OCI-LY7 (cell line): ENCODE data around the gene AGBL4. TPM values are rescaled to one million over a fixed set of nuclear protein-coding genes. Genes with fewer than 3 reads are reported as not detected.

Source experiments
- BruUV-seq: library from RNA; stranded (reverse); fragments of 400-500 nt; replicated peaks from 2 replicates; lab custom pipeline; 2021; lab: Mats Ljungman, UMichigan
- CTCF ChIA-PET: fragments of 300-600 bp; sonication (Branson Sonifier 250); formaldehyde crosslinking; loops from one replicate; lab custom pipeline; 2022; ENCODE audit warnings: antibody characterized with exemption; ENCODE audit not compliant: unreplicated experiment; lab: Charles Lee
- POLR2A ChIA-PET: fragments of 300-600 bp; sonication (Branson Sonifier 250); formaldehyde crosslinking; loops from one replicate; lab custom pipeline; 2022; ENCODE audit warnings: antibody characterized with exemption; lab: Charles Lee
- DNase-seq: peaks from one replicate; pipeline ENCODE4 v3.0.0-alpha.2; 2015; ENCODE audit warnings: low spot score
- H2AFZ ChIP-seq: fragments of 200-600 bp; sonication (generic), shearing (Covaris generic); 2 replicates; pipeline ENCODE4 v1.6.1; 2014; ENCODE audit warnings: mild to moderate bottlenecking, antibody characterized with exemption, low read length, moderate library complexity
- H3K27ac ChIP-seq: fragments of 200-600 bp; sonication (generic); 2 replicates; pipeline ENCODE4 v1.5.1; 2014; ENCODE audit warnings: mixed run types, low read depth, mild to moderate bottlenecking, moderate library complexity, low read length, inconsistent platforms; ENCODE audit not compliant: poor library complexity, severe bottlenecking
- H3K36me3 ChIP-seq: fragments of 200-600 bp; sonication (generic); 2 replicates; pipeline ENCODE4 v1.6.1; 2014; ENCODE audit warnings: mild to moderate bottlenecking, antibody characterized with exemption, low read length, moderate library complexity, mixed read lengths; ENCODE audit not compliant: insufficient read depth
- H3K4me1 ChIP-seq: fragments of 200-600 bp; sonication (generic); 2 replicates; pipeline ENCODE4 v1.5.1; 2014; ENCODE audit warnings: mild to moderate bottlenecking, low read length; ENCODE audit not compliant: insufficient read depth, poor library complexity, severe bottlenecking
- H3K4me2 ChIP-seq: fragments of 200-600 bp; sonication (generic); 2 replicates; pipeline ENCODE4 v1.6.1; 2014; ENCODE audit warnings: mild to moderate bottlenecking, low read length
- H3K4me3 ChIP-seq: fragments of 200-600 bp; sonication (generic); 2 replicates; pipeline ENCODE4 v1.5.1; 2014; ENCODE audit warnings: mild to moderate bottlenecking, low read depth, low read length; ENCODE audit not compliant: poor library complexity, severe bottlenecking
- H3K79me2 ChIP-seq: fragments of 200-600 bp; sonication (generic); 2 replicates; pipeline ENCODE4 v1.6.1; 2016; ENCODE audit warnings: low read depth, mild to moderate bottlenecking, low read length, moderate library complexity, mixed read lengths; ENCODE audit not compliant: insufficient read depth
- H3K9me2 ChIP-seq: fragments of 200-600 bp; sonication (generic); 2 replicates; pipeline ENCODE4 v1.6.1; 2016; ENCODE audit warnings: mild to moderate bottlenecking, low read length, mixed read lengths; ENCODE audit not compliant: insufficient read depth
- H3K9me3 ChIP-seq: fragments of 200-600 bp; sonication (generic); 2 replicates; pipeline ENCODE4 v1.6.1; 2014; ENCODE audit warnings: mild to moderate bottlenecking, mixed run types, low read length, mixed read lengths
- H4K20me1 ChIP-seq: fragments of 200-600 bp; sonication (generic); 2 replicates; pipeline ENCODE4 v1.6.1; 2014; ENCODE audit warnings: mild to moderate bottlenecking, antibody characterized with exemption, low read length, moderate library complexity, mixed read lengths; ENCODE audit not compliant: insufficient read depth
- EZH2phosphoT487 ChIP-seq: fragments of 200-600 bp; sonication (generic); IDR thresholded peaks from 2 replicates; pipeline ENCODE4 v1.6.1; 2018; ENCODE audit warnings: low read depth, borderline replicate concordance, mild to moderate bottlenecking, mixed run types, antibody characterized with exemption, low read length, moderate library complexity, mixed read lengths
- intact Hi-C: fragments of 100-400 bp; cut with micrococcal nuclease; formaldehyde crosslinking; loops from one replicate; pipeline ENCODE4 v1.10.0; 2022; ENCODE audit not compliant: unreplicated experiment
- total RNA-seq, 2 experiments: library from RNA; depleted of rRNA in 1 of 2; stranded (reverse); fragments of >200 nt in 1 of 2; shearing (Covaris generic) in 1 of 2; gene quantifications; 2 replicates each; pipeline ENCODE4 v1.2.3, GENCODE V29; 2014 to 2022
- TF ChIP-seq, protein P1 (sequence below): fragments of 200-600 bp; sonication (generic); conservative IDR thresholded peaks from 2 replicates; pipeline ENCODE4 v1.5.1; 2014; ENCODE audit warnings: mild to moderate bottlenecking, antibody characterized with exemption, low read length, moderate library complexity, mixed read lengths

Gene AGBL4
- total RNA-seq, 2 experiments from 2014 or later: not detected

DNA sequence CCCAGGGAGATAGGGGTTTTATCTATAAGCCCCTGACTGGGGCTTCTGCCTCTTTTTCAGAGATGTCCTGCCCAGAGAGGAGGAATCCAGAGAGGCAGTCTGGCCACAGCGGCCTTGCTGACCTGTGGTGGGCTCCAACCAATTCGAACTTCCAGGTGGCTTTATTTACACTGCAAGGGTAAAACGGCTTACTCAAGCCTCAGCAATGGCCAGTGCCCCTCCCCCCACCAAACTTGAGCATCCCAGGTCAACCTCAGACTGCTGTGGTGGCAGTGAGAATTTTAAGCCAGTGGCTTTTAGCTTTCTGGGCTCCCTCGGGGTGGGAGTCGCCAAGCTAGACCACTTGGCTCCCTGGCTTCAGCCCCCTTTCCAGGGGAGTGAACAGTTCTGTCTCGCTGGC lies 863.1 kb downstream of the AGBL4 start:
- CTCF ChIA-PET: no interaction called here
- intact Hi-C loops: no loop called here
- POLR2A ChIA-PET: no interaction called here
- H3K4me3 ChIP-seq: no peak overlapping the region
- H2AFZ ChIP-seq: no peak overlapping the region
- TF ChIP-seq, protein P1, sequence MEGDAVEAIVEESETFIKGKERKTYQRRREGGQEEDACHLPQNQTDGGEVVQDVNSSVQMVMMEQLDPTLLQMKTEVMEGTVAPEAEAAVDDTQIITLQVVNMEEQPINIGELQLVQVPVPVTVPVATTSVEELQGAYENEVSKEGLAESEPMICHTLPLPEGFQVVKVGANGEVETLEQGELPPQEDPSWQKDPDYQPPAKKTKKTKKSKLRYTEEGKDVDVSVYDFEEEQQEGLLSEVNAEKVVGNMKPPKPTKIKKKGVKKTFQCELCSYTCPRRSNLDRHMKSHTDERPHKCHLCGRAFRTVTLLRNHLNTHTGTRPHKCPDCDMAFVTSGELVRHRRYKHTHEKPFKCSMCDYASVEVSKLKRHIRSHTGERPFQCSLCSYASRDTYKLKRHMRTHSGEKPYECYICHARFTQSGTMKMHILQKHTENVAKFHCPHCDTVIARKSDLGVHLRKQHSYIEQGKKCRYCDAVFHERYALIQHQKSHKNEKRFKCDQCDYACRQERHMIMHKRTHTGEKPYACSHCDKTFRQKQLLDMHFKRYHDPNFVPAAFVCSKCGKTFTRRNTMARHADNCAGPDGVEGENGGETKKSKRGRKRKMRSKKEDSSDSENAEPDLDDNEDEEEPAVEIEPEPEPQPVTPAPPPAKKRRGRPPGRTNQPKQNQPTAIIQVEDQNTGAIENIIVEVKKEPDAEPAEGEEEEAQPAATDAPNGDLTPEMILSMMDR: no peak
- TF ChIP-seq EZH2phosphoT487: no peak
- no peak for DNase-seq
- H3K79me2 ChIP-seq: no peaks in the 10 kb centered on the region
- H3K4me1 ChIP-seq: no peaks in the 10 kb centered on the region
- no peaks in the 10 kb centered on the region for H3K36me3 ChIP-seq
- no TSS peak for BruUV-seq
- no peaks in the 10 kb centered on the region for H3K9me3 ChIP-seq
- H3K27ac ChIP-seq: no peak overlapping the region
- H3K4me2 ChIP-seq: no peak overlapping the region
- H4K20me1 ChIP-seq: no peaks in the 10 kb centered on the region
- no peaks in the 10 kb centered on the region for H3K9me2 ChIP-seq

DNA sequence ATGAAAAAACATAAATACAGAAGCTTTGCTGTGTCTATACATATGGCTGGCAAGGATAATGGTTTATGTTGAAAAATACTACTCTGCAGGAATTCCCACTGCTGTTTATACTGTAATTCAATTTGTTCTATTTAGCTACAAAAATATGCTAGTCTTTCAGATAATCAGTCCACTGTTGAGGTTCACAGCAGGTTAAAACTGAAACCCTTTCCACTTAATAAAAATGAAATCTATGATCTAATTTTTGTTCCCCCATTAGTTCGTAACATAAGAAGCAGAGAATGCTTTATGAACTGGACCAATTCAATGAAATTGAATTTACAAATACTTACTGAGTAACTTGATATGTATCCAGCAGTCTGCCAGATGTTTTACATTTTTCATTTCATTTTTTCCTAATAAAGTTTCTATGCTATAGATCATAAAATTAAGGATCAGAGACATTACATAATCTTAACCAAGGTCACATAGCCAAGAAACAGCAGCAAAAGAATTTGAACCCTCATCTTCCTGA lies 887.0 kb downstream of the AGBL4 start:
- no peaks in the 10 kb centered on the region for H3K9me2 ChIP-seq
- H3K9me3 ChIP-seq: no peaks in the 10 kb centered on the region
- ChIA-PET POLR2A (no interaction called here), CTCF (no interaction called here)
- H3K4me3 ChIP-seq: no peak overlapping the region
- no peaks in the 10 kb centered on the region for H4K20me1 ChIP-seq
- no peak overlapping the region for H2AFZ ChIP-seq
- no peak overlapping the region for H3K4me2 ChIP-seq
- intact Hi-C loops: no loop called here
- H3K79me2 ChIP-seq: no peaks in the 10 kb centered on the region
- DNase-seq: no peak
- H3K27ac ChIP-seq: no peak overlapping the region
- TF ChIP-seq, protein P1: no peak
- TF ChIP-seq EZH2phosphoT487: no peak
- BruUV-seq: no TSS peak
- no peaks in the 10 kb centered on the region for H3K36me3 ChIP-seq
- H3K4me1 ChIP-seq: no peaks in the 10 kb centered on the region

DNA sequence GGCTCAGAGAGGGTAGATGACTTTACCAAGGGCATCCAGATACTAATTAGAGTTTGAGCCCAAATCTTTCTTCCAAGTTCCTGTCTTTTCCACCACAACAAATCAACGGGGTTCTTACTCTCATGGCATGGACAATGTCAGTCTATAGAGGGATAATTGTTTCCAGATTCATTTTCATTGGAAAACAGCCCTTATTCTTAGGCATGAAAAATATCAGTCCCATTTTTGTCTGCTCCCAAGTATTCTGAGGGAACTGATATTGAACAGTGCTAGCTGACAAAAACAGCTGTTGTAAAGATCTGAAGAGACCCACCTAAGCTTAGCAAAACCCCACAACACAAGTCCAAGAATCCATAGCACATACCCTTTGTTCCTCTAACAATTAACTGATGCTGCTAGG lies 898.0 kb downstream of the AGBL4 start:
- TF ChIP-seq, protein P1: no peak
- no peak for TF ChIP-seq EZH2phosphoT487
- Histone ChIP-seq H3K9me3 (no peaks in the 10 kb centered on the region), H3K27ac (no peak overlapping the region), H3K4me2 (no peak overlapping the region), H3K79me2 (no peaks in the 10 kb centered on the region), H3K4me1 (no peaks in the 10 kb centered on the region), H4K20me1 (no peaks in the 10 kb centered on the region), H3K4me3 (no peak overlapping the region), H3K9me2 (no peaks in the 10 kb centered on the region), H2AFZ (no peak overlapping the region), H3K36me3 (no peaks in the 10 kb centered on the region)
- no peak for DNase-seq
- CTCF ChIA-PET: no interaction called here
- no TSS peak for BruUV-seq
- intact Hi-C loops: no loop called here
- POLR2A ChIA-PET: no interaction called here
